Measurements from ENCODE around the gene ACSF2. TPM values are rescaled to one million over a fixed set of nuclear protein-coding genes. Genes with fewer than 3 reads are reported as not detected.

The ACSF2 gene
- total RNA-seq (2022; extraction: Qiagen RNA extraction), result 10.1 to 14.8 TPM (median 13.8 TPM) in 5 replicates

GRCh38 chr17:50425682-50426471 lies at the start of gene ACSF2:
TSS of gene ACSF2 (plus strand) at chr17:50426218. CDS start at chr17:50426262, 44 bp downstream.

GRCh38 chr17:50397111-50397918 lies 28.7 kb upstream of the ACSF2 start, which contains the start of gene LRRC59:
TSS of gene LRRC59 (minus strand) at chr17:50397523. CDS start at chr17:50397317, 206 bp downstream.

GRCh38 chr17:50468304-50469207 lies 42.5 kb downstream of the ACSF2 start, which contains the start of gene CHAD:
TSS of gene CHAD (minus strand) at chr17:50468880. CDS start at chr17:50468813, 67 bp downstream.

GRCh38 chr17:50478391-50479381 lies 52.7 kb downstream of the ACSF2 start, which contains the start of gene RSAD1:
TSS of gene RSAD1 (plus strand) at chr17:50478860. CDS start at chr17:50478885, 25 bp downstream.

GRCh38 chr17:50507871-50508572 lies 82.0 kb downstream of the ACSF2 start, which contains the start of gene MYCBPAP:
TSS of gene MYCBPAP (plus strand) at chr17:50508439. CDS start at chr17:50508675, 236 bp downstream.

Other genes with a start within 250 kb of the ACSF2 start
- 5.1 to 11.3 TPM (median 10.2 TPM) in 5 replicates for gene COL1A1, start 224.6 kb upstream of the ACSF2 start, total RNA-seq (2022; extraction: Qiagen RNA extraction)
- 19.2 to 32.5 TPM (median 24.2 TPM) in 5 replicates for gene TMEM92, start 151.8 kb upstream of the ACSF2 start, total RNA-seq (2022; extraction: Qiagen RNA extraction)
- 19.2 to 29.2 TPM (median 22.3 TPM) in 5 replicates for gene XYLT2, start 80.1 kb upstream of the ACSF2 start, total RNA-seq (2022; extraction: Qiagen RNA extraction)
- gene MRPL27, start 53.0 kb upstream of the ACSF2 start, total RNA-seq (2022; extraction: Qiagen RNA extraction), result 141 to 162 TPM (median 151 TPM) in 5 replicates
- 14.9 to 16.1 TPM (median 15.6 TPM) in 5 replicates for gene EME1, start 53.0 kb upstream of the ACSF2 start, total RNA-seq (2022; extraction: Qiagen RNA extraction)
- 228 to 234 TPM (median 229 TPM) in 5 replicates for gene LRRC59, start 28.7 kb upstream of the ACSF2 start, total RNA-seq (2022; extraction: Qiagen RNA extraction)
- gene CHAD, start 42.7 kb downstream of the ACSF2 start, total RNA-seq (2022; extraction: Qiagen RNA extraction), result not detected in 5 replicates
- 29.2 to 39.8 TPM (median 35.9 TPM) in 5 replicates for gene RSAD1, start 52.6 kb downstream of the ACSF2 start, total RNA-seq (2022; extraction: Qiagen RNA extraction)
- 0.53 to 1.0 TPM (median 0.69 TPM) in 5 replicates for gene MYCBPAP, start 82.2 kb downstream of the ACSF2 start, total RNA-seq (2022; extraction: Qiagen RNA extraction)
- gene EPN3, start 106.5 kb downstream of the ACSF2 start, total RNA-seq (2022; extraction: Qiagen RNA extraction), result 0.09 to 0.32 TPM (median 0.21 TPM) in 5 replicates
- gene SPATA20, start 121.0 kb downstream of the ACSF2 start, total RNA-seq (2022; extraction: Qiagen RNA extraction), result 62.3 to 91.7 TPM (median 88.3 TPM) in 5 replicates
- gene CACNA1G, start 134.5 kb downstream of the ACSF2 start, total RNA-seq (2022; extraction: Qiagen RNA extraction), result 2.9 to 4.7 TPM (median 4.4 TPM) in 5 replicates
- 118 to 153 TPM (median 145 TPM) in 5 replicates for gene ABCC3, start 208.7 kb downstream of the ACSF2 start, total RNA-seq (2022; extraction: Qiagen RNA extraction)